Thoracic aorta (tissue), 2 donors: Measurements from ENCODE around the gene CGB3. TPM values are rescaled to one million over a fixed set of nuclear protein-coding genes. Genes with fewer than 3 reads are reported as not detected.
"Not testable (repeated sequence)": the region's sequence is repeated elsewhere in the genome, so short reads cannot be mapped to it uniquely, and the experiment has no call there.

ENCODE experiments used
- ATAC-seq: fragments of 150-250 bp; one replicate; pipeline ENCODE4 v1.8.0; 2017; ENCODE audit warnings: low read depth; ENCODE audit not compliant: insufficient number of reproducible peaks, low FRiP score
- DNase-seq: peaks from one replicate; pipeline ENCODE4 v3.0.0-alpha.2; 2020; ENCODE audit warnings: low spot score
- H3K27ac ChIP-seq, 2 donors: fragments of 200-600 bp; sonication (generic); 1 replicate in 1 of 2; 2 replicates in 1 of 2; pipeline ENCODE4 v1.5.1; 2016; ENCODE audit warnings: mild to moderate bottlenecking in 2 of 2, moderate library complexity in 2 of 2
- H3K27me3 ChIP-seq: fragments of 200-600 bp; sonication (generic); replicated peaks from 2 replicates; pipeline ENCODE4 v1.6.0; 2016; ENCODE audit warnings: mild to moderate bottlenecking; ENCODE audit not compliant: insufficient read depth
- H3K36me3 ChIP-seq: fragments of 200-600 bp; sonication (generic); one replicate; pipeline ENCODE4 v1.5.1; 2016
- H3K4me1 ChIP-seq, 2 donors: fragments of 200-600 bp; sonication (generic); 1 replicate in 1 of 2; 2 replicates in 1 of 2; pipeline versions ENCODE4 v1.5.1 to v1.6.0; 2016; ENCODE audit warnings: low read depth in 2 of 2, mild to moderate bottlenecking in 1 of 2; ENCODE audit not compliant: control insufficient read depth in 1 of 2
- H3K4me3 ChIP-seq: fragments of 200-600 bp; sonication (generic); 2 replicates; pipeline ENCODE4 v1.5.1; 2016; ENCODE audit warnings: mild to moderate bottlenecking
- H3K9me3 ChIP-seq: fragments of 200-600 bp; sonication (generic); 2 replicates; pipeline ENCODE4 v1.5.1; 2016
- total RNA-seq, 2 donors: library from RNA; depleted of rRNA; stranded (reverse); fragments of >200 nt; gene quantifications; one replicate each; pipeline versions ENCODE4 v1.1.0 to v1.2.3, GENCODE V29; 2016
- TF ChIP-seq, protein P1 (sequence below): fragments of 200-600 bp; sonication (generic); IDR thresholded peaks from one replicate; pipeline ENCODE4 v1.5.1; 2019; ENCODE audit warnings: antibody characterized with exemption

The CGB3 gene
- not detected for total RNA-seq

DNA sequence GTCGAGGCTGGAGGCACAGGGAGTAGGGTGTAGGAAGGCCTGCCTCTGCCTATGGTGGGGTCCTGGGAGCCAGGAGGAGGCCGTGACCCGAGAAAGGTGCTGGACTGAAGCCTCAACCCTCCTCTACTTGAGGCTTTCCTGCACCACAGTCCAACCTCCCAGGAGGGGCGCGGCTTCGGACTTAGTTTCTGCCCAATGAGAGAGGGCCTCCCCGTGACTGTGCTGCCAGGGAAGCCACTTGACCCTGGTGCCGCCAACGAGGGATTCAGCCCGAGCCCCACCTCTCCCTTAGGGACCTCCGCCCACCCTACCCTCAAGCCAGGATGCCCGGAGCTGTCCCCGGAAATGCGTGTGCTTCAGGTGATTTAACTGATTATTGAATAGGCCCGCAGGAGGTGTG lies at the start of gene CGB3:
Gene CGB3, minus strand, starts transcription at position 101 of the 400 bp plus-strand sequence. CDS start 362 bp downstream, outside the sequence.
- H3K4me1 ChIP-seq, H3K9me3 ChIP-seq, H3K4me3 ChIP-seq, DNase-seq, H3K36me3 ChIP-seq, ATAC-seq, H3K27ac ChIP-seq, H3K27me3 ChIP-seq: not testable (repeated sequence)

DNA sequence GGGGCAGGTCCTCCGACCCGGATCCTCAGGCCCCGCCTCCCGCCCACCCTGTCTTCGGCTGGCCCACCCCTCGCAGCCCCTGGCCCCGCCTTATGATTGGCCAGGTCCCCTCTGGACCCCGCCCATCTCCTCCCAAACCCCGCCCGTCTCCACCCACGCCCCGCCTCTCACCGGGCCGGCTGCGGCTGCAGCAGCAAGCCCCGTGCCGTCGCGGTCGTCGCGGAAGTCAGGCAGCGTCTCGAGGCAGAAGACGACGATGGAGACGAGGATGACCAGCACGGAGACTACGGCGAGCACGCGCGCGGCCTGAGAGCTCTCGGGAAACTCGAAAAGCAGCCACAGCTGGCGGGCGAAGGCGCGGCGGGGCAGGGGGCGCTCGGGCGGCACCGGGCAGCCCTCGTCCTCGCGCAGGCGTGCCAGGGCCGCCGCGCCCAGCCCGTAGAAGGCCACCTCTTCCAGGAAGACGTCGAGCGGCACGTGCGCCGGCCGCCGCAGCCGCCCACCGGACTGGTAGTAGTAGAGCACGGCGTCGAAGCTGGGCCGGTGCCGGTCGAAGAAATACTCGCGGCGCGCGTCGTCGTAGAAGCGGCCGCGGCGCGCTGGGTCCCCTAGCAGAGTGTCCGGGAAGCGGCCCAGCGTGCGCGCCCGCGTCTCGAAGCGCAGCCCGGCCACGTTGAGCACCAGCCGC lies 47.9 kb upstream of the CGB3 start:
- DNase-seq: no peak
- peaks cover 0 to 4% of the 10 kb centered on the region in 2 donors for H3K4me1 ChIP-seq
- H3K27me3 ChIP-seq: peaks cover 6% of the 10 kb centered on the region
- no peaks in the 10 kb centered on the region for H3K36me3 ChIP-seq
- H3K9me3 ChIP-seq: no peaks in the 10 kb centered on the region
- TF ChIP-seq, protein P1, sequence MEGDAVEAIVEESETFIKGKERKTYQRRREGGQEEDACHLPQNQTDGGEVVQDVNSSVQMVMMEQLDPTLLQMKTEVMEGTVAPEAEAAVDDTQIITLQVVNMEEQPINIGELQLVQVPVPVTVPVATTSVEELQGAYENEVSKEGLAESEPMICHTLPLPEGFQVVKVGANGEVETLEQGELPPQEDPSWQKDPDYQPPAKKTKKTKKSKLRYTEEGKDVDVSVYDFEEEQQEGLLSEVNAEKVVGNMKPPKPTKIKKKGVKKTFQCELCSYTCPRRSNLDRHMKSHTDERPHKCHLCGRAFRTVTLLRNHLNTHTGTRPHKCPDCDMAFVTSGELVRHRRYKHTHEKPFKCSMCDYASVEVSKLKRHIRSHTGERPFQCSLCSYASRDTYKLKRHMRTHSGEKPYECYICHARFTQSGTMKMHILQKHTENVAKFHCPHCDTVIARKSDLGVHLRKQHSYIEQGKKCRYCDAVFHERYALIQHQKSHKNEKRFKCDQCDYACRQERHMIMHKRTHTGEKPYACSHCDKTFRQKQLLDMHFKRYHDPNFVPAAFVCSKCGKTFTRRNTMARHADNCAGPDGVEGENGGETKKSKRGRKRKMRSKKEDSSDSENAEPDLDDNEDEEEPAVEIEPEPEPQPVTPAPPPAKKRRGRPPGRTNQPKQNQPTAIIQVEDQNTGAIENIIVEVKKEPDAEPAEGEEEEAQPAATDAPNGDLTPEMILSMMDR: no peak
- no peak overlapping the region for H3K27ac ChIP-seq
- no peak for ATAC-seq
- H3K4me3 ChIP-seq: no peak overlapping the region

DNA sequence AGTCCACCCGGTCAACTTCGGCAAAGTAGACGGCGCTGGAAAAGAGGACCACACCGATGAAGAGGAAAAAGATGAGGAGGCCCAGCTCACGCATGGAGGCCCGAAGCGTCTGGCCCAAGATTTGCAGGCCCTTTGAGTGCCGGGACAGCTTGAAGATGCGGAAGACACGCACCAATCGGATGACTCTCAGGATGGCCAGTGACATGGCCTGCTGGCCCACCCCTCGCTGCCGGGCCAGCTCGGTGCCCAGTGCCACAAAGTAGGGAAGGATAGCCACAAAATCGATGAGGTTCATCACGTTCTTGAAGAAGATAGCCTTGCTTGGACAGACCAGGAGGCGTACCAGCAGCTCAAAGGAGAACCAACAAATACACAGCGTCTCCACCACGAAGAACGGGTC lies 46.3 kb upstream of the CGB3 start:
- TF ChIP-seq, protein P1: no peak
- ATAC-seq (no peak), DNase-seq (no peak)
- Histone ChIP-seq H3K4me3 (no peak overlapping the region), H3K36me3 (no peaks in the 10 kb centered on the region), H3K4me1 (peaks cover 0 to 4% of the 10 kb centered on the region in 2 donors), H3K9me3 (no peaks in the 10 kb centered on the region), H3K27me3 (peaks cover 6% of the 10 kb centered on the region), H3K27ac (no peak overlapping the region)

DNA sequence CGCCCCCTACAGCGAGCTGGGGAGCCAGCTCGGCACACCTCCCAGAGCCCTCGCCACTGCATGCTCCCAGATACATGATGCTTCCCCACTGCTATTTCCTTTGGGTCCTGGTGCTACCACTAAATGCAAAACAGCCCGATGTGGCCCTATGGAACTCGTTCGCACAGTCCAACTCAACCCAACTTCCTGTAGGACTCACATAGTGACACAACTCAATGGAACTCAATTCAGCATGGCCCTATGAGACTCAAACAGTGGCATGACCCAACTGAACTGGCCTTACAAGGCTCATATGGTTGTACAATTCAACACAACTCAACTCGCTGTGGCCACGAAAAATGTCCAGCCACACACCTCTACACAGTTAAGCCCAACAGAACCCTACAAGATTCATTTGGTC lies 44.9 kb upstream of the CGB3 start:
- no peaks in the 10 kb centered on the region for H3K36me3 ChIP-seq
- ATAC-seq (no peak), DNase-seq (no peak)
- H3K4me1 ChIP-seq: peaks cover 0 to 4% of the 10 kb centered on the region in 2 donors
- TF ChIP-seq, protein P1: no peak
- no peak overlapping the region for H3K4me3 ChIP-seq
- H3K9me3 ChIP-seq: no peaks in the 10 kb centered on the region
- H3K27ac ChIP-seq: no peak overlapping the region
- H3K27me3 ChIP-seq: peaks cover 6% of the 10 kb centered on the region

DNA sequence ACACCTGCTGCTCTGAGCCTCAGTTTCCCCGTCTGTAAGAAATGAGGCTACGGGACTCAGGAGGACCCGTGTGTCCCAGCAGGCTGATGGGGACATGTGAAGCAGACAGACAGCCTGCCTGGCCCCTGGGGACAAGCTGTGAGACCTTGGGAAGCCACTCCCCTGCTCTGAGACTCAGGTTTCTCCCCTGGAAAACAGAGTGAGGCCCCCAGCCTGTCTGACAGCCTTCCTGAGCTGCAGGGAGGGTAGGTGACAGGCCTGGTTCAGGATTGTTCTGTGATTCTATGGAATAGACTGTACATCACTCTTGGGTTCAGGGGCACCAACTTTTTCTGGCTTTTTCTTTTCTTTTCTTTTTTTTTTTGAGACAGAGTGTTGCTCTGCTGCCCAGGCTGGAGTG lies 43.4 kb upstream of the CGB3 start:
- no peaks in the 10 kb centered on the region for H3K36me3 ChIP-seq
- no peak overlapping the region for H3K27ac ChIP-seq
- H3K9me3 ChIP-seq: no peaks in the 10 kb centered on the region
- no peak for DNase-seq
- no peaks in the 10 kb centered on the region for H3K27me3 ChIP-seq
- ATAC-seq: no peak
- TF ChIP-seq, protein P1: no peak
- H3K4me1 ChIP-seq: peaks cover 0 to 4% of the 10 kb centered on the region in 2 donors
- no peak overlapping the region for H3K4me3 ChIP-seq
